ENCODE measurements around the gene TNMD. TPM values are rescaled to one million over a fixed set of nuclear protein-coding genes. Genes with fewer than 3 reads are reported as not detected.

The TNMD gene
- total RNA-seq, 4 donors from 2014 or later: not detected

GRCh38 chrX:100593126-100593525 lies 8.4 kb downstream of the TNMD start:
- WGBS, 2 donors: 25 to 32% methylated on average over 1 to 2 of the region's 2 CpGs
- no peak for TF ChIP-seq CTCF (IDR thresholded peaks at IDR 0.05)
- TF ChIP-seq POLR2A (IDR thresholded peaks at IDR 0.05): no peak
- DNase-seq: no peak
- intact Hi-C loops (cut with DNase I): no loop called here
- H3K9me3 ChIP-seq: no peaks in the 10 kb centered on the region
- no peak overlapping the region for H3K27ac ChIP-seq
- no peak overlapping the region for H3K4me3 ChIP-seq
- no peaks in the 10 kb centered on the region for H3K36me3 ChIP-seq
- H3K4me1 ChIP-seq: peaks cover 0 to 6% (median 0%) of the 10 kb centered on the region in 3 donors
- H3K27me3 ChIP-seq: no peaks in the 10 kb centered on the region

- no peak for DNase-seq
- H3K4me1 ChIP-seq: peaks cover 0 to 6% (median 0%) of the 10 kb centered on the region in 3 donors
- intact Hi-C loops (cut with DNase I): no loop called here
Measured at GRCh38 chrX:100593581-100593980, 8.8 kb downstream of the TNMD start.

GRCh38 chrX:100596601-100597000 lies 11.9 kb downstream of the TNMD start:
- Histone ChIP-seq H3K27ac (no peak overlapping the region), H3K36me3 (no peaks in the 10 kb centered on the region), H3K9me3 (no peaks in the 10 kb centered on the region), H3K4me3 (no peak overlapping the region), H3K27me3 (no peaks in the 10 kb centered on the region), H3K4me1 (peaks cover 0 to 6% (median 0%) of the 10 kb centered on the region in 3 donors)
- no peak for DNase-seq
- intact Hi-C loops (cut with DNase I): no loop called here
- 52 to 55% methylated on average over 2 of the region's 2 CpGs for WGBS, 2 donors
- no peak for TF ChIP-seq CTCF (IDR thresholded peaks at IDR 0.05)
- TF ChIP-seq POLR2A (IDR thresholded peaks at IDR 0.05): no peak

More at GRCh38 chrX:100593581-100593980, 8.8 kb downstream of the TNMD start:
- Histone ChIP-seq H3K27ac (no peak overlapping the region), H3K4me3 (no peak overlapping the region), H3K36me3 (no peaks in the 10 kb centered on the region), H3K27me3 (no peaks in the 10 kb centered on the region), H3K9me3 (no peaks in the 10 kb centered on the region)
- no peak for TF ChIP-seq POLR2A (IDR thresholded peaks at IDR 0.05)
- WGBS, 2 donors: 11 to 17% methylated on average over 2 of the region's 2 CpGs

- Histone ChIP-seq H3K27me3 (no peaks in the 10 kb centered on the region), H3K4me3 (no peak overlapping the region), H3K9me3 (no peaks in the 10 kb centered on the region), H3K4me1 (no peaks in the 10 kb centered on the region), H3K27ac (no peak overlapping the region), H3K36me3 (no peaks in the 10 kb centered on the region)
- WGBS, 2 donors: 89 to 95% methylated on average over 6 to 9 of the region's 9 CpGs
- TF ChIP-seq POLR2A (IDR thresholded peaks at IDR 0.05) (no peak), CTCF (IDR thresholded peaks at IDR 0.05) (no peak)
- intact Hi-C loops (cut with DNase I): no loop called here
- no peak for DNase-seq
Measured at GRCh38 chrX:100599456-100599855, 14.7 kb downstream of the TNMD start.

- no peak for DNase-seq
- intact Hi-C loops (cut with DNase I): no loop called here
- no peak for TF ChIP-seq POLR2A (IDR thresholded peaks at IDR 0.05)
- TF ChIP-seq CTCF (IDR thresholded peaks at IDR 0.05): no peak
- no peak overlapping the region for H3K4me3 ChIP-seq
- no peaks in the 10 kb centered on the region for H3K27me3 ChIP-seq
- H3K27ac ChIP-seq: no peak overlapping the region
- no peaks in the 10 kb centered on the region for H3K4me1 ChIP-seq
- no peaks in the 10 kb centered on the region for H3K9me3 ChIP-seq
- H3K36me3 ChIP-seq: no peaks in the 10 kb centered on the region
Measured at GRCh38 chrX:100600340-100600739, 15.6 kb downstream of the TNMD start.

- no peak overlapping the region for H3K4me3 ChIP-seq
- TF ChIP-seq CTCF (IDR thresholded peaks at IDR 0.05): no peak
- TF ChIP-seq POLR2A (IDR thresholded peaks at IDR 0.05): no peak
- no peak for DNase-seq
- intact Hi-C loops (cut with DNase I): no loop called here
- H3K4me1 ChIP-seq: no peaks in the 10 kb centered on the region
- H3K27ac ChIP-seq: no peak overlapping the region
- no peaks in the 10 kb centered on the region for H3K36me3 ChIP-seq
- WGBS, 2 donors: 18 to 44% methylated on average over 1 of the region's 1 CpG
- no peaks in the 10 kb centered on the region for H3K27me3 ChIP-seq
- no peaks in the 10 kb centered on the region for H3K9me3 ChIP-seq
Measured at GRCh38 chrX:100600758-100601157, 16.0 kb downstream of the TNMD start.
